Vagina (tissue), 2 donors: Measurements from ENCODE around the gene RBFOX1.

Source experiments
- POLR2A ChIP-seq, 2 donors: fragments of 450-650 bp; IDR thresholded peaks; one replicate each; pipeline ENCODE4 v1.6.1; 2017; ENCODE audit warnings: antibody characterized with exemption in 2 of 2, mild to moderate bottlenecking in 2 of 2, moderate library complexity in 2 of 2
- TF ChIP-seq, protein P1 (sequence below), 3 experiments: fragments of 450-650 bp in 2 of 3; fragments of 200-600 bp in 1 of 3; sonication (generic) in 1 of 3; IDR thresholded peaks; one replicate each; pipeline ENCODE4 v1.5.1; 2017 to 2019; ENCODE audit warnings: antibody characterized with exemption in 3 of 3, mild to moderate bottlenecking in 2 of 3, moderate library complexity in 2 of 3

- TF ChIP-seq, protein P1, sequence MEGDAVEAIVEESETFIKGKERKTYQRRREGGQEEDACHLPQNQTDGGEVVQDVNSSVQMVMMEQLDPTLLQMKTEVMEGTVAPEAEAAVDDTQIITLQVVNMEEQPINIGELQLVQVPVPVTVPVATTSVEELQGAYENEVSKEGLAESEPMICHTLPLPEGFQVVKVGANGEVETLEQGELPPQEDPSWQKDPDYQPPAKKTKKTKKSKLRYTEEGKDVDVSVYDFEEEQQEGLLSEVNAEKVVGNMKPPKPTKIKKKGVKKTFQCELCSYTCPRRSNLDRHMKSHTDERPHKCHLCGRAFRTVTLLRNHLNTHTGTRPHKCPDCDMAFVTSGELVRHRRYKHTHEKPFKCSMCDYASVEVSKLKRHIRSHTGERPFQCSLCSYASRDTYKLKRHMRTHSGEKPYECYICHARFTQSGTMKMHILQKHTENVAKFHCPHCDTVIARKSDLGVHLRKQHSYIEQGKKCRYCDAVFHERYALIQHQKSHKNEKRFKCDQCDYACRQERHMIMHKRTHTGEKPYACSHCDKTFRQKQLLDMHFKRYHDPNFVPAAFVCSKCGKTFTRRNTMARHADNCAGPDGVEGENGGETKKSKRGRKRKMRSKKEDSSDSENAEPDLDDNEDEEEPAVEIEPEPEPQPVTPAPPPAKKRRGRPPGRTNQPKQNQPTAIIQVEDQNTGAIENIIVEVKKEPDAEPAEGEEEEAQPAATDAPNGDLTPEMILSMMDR (IDR thresholded peaks at IDR 0.05), result no peak
- no peak for TF ChIP-seq POLR2A (IDR thresholded peaks at IDR 0.05)
These were observed 6.2 kb downstream of the RBFOX1 start for GRCh38 chr16:7338826-7339225.
